GM19025 (cell line): Measurements from ENCODE around the gene TLNRD1.
A peak's percentile ranks its signal among the peaks of the same experiment; 100 is the strongest.

Experiments
- ATAC-seq: cut with Tn5 transposase; IDR thresholded peaks from one replicate; pipeline ENCODE4 v1.9.1; 2021; ENCODE audit warnings: mild to moderate bottlenecking, low read depth, moderate library complexity; ENCODE audit not compliant: unreplicated experiment

TLNRD1 gene

DNA sequence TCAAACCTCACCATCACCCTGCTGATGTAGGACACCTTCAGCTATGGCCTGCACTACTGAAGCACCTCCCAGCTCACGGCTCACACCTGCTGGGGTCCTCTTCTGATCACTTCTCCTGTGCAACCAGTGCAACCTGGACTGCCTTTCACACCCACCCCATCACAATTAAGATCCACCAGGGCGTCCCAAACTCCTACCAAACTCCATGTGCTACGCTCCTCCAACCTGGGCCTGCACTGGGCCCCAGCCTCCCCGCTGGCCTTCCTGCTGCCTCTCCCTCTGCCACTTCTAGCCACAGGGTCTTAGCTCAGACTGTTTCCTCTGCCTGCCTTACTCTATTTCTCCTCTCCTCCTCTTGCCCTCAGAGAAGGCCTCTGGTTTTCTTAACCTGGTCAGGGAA lies 23.9 kb upstream of the TLNRD1 start:
- ATAC-seq, result no peak

DNA sequence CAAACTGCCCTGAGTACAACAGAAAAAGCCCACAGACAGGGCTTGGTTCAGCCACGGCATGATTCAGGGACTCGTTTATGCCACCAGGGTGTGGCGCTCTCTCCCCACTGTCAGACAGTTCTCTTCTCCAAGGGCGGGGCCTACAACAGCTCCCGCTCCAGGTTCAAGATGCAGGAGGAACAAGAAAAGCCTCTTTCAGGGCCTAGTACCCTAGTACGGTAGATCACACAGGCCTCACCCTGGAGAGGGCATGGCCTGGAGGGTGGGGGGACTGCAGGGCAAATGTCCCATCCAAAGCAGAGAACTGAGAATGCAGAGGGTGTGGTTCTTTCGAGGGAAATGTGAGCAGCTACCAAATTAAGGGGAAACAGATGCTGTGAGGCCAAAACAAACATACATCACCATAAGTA lies 23.1 kb upstream of the TLNRD1 start:
- no peak for ATAC-seq

DNA sequence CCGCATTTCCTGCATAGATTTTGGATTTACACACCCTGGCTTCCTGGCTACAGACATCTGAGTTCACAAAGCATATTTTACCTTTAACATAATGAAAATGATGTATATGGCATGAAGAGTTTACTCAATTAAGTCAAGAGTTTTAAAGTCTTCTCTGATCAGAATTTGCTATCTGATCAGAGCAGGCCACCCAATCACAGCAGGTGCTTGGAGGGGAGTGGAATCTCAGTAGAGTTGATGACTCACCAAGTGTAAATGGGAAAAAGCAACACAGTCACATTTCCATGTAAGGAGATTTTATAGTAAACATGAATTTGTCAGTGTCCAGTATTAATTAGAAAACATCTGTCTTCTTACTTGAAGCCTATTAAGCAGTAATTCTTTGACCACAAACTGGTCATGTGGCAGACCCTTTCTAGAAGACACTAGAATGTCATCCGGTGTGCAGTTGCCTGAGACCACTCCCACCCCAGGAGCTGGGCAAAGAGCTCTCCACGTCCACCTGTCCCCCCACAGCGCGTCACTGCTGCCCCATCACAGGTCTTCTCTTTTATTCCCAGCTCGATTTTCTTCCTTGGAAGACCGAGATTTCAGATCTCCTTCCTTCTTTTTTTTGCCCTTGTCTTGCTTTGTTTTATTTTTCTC lies 21.9 kb upstream of the TLNRD1 start:
- ATAC-seq, result no peak

DNA sequence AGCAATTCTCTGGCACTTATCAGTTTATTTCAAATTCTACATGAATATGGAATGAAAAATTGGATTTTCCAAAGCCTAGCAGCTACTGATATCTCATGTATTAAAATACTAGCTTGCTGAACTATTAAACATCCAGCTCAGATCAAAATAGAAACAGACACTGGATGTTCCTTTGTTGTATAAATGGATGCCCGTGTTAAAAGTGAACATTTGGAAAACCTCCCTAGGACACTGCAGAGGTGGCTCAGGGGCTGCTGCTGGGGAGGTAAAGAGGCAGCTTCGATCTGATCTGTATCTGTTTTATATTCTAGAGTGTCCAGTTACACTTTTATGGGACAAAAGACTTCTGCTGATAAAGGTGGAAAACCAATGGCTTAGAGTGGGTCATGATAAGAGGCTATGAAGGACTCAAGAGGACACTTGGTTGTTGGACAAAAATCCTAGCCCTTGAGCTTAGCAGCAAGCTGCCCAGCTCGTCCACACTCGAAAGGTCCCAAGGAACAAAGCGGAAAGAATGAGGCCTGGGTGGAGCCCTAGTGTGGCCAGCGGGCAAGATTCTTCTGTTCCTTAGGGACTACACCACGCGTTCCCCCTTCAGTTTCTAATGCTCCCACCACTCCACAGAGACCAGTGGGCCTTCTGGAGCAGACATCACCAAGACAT lies 21.1 kb upstream of the TLNRD1 start:
- ATAC-seq, result no peak

DNA sequence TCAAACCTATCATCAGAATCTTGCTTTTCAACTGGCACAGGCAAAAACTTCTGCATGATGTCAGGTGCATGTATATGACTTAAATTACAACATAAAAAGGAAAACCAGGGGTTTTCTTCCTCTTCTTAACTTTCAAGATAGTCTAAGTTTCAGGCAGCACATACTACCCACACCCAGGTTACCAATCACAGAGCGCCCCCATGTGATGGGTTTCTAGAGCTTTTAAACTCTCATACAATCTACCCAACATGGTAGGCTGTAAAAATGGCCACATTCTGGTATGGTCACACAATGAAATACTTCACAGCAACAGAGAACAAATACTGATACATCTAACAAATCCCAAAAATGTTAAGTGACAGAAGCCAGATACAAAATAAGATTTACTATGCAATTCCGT lies 18.5 kb upstream of the TLNRD1 start:
- no peak for ATAC-seq

DNA sequence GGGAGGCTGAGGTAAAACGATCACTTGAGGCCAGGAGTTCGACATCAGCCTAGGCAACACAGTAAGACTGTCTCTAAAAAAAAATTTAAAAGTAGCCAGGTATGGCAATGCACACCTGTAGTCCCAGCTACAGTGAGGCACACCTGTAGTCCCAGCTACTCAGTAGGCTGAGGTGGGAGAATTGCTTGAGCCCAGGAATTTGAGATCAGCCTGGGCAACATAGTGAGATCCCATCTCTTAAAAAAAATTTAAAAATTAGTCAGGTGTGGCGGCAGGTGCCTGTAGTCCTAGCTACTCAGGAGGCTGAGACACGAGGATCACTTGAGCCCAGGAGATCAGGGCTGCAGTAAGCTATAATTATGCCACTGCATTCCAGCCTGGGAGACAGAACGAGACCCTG lies 17.9 kb upstream of the TLNRD1 start:
- ATAC-seq, result no peak

DNA sequence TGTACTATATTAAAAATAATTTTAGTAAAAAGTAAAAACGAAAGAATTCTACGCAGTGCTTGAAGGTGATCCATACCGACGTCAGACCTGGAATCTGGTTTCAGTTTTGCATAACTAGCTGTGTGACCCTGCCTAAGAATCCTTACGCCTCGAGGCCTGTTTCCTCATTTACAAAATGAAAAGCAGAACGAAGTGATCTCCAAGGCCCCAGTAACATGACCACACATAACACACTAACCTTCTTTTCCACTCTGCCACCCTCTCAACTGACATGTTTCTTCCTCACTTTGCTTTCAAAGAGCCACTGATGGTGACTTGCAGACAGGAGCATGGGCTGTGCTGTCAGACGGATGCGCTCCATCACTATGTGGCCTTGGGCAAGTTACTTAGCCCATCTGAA lies 15.9 kb upstream of the TLNRD1 start:
- no peak for ATAC-seq

DNA sequence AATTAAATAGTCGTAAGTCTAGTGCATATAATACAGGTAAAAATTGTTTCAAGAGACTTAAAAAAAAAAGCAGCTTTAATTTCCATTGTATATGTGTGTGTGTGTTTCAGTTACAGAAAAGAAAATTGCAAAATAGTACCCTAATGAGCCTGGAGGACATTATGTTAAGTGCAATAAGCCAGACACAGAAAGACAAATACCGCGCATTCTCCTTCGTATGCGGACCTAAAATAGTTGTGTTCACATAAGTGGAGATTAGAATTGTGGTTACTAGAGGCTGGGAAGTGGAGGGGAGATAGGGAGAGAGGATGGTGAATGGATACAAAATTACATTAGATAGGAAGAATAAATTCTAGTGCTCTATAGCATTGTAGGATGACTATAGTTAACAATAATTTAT lies 14.7 kb upstream of the TLNRD1 start:
- no peak for ATAC-seq

DNA sequence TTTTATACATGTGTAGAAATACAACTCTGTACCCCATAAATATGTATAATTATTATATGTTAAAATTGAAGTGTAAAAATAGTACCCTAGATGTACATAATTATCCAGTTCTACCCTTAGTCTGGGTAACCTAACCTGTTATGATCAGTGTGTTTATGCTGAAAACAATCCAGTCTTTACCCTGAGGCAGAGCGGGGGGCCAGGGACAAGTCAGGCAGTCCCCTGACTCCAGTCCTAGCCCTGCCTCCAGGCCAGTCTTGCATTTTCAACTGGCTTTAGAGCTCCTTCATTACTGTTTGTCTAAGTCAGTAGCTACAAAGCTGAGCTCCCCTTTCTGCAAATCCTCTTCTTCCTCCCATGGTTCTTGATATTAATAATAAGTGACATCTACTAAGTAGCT lies 14.2 kb upstream of the TLNRD1 start:
- no peak for ATAC-seq

DNA sequence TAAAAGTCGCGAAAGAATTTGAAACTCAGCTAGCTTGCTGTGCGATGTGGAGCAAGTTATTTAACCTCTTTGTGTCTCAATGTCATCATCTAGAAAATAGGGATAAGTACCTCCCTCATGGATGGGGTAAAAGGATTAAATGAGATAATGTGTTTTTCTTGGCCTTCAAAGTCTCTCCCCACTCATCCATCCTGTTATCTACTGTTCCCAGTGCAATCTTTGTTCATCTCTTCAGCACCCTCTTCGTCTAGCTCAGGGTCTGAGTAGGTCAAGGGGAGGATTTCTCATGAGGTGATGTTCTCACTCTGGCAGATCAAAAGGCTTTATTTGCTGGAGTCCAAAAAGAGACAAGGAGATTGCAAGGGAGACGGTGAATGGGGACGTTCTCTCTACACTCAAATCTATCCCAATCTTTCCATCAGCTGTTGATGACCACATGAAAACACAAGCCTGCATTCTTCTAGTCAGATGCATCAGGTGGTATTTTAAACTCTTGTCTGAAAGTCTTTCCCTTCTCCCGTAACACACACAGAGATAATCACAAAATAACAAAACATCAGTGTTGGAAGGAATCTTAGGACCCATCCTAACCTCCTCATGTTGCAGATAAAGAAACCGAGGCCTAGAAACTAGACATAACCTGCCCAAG lies 12.5 kb upstream of the TLNRD1 start:
- no peak for ATAC-seq

DNA sequence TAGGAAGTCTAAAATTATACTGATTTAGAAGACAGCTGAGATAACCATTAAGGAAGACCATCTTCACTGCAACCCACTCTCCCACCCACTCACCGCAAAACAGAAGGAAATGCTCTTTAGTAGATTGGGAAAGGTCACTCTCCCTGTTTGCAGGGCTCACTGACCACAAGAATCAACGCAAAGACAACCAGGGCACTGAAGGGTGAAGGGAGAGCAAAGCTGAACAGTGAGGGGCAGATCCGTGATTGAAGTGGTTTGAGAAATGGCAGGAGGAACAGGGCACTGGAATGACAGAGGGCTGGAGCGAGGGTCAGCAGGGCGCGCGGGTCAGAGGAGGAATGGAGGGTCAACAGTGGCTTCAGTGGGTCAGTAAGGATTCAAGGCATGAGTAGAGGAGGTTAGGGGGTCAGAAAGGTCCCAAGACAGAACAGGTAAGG lies 11.6 kb upstream of the TLNRD1 start:
- ATAC-seq, result no peak

DNA sequence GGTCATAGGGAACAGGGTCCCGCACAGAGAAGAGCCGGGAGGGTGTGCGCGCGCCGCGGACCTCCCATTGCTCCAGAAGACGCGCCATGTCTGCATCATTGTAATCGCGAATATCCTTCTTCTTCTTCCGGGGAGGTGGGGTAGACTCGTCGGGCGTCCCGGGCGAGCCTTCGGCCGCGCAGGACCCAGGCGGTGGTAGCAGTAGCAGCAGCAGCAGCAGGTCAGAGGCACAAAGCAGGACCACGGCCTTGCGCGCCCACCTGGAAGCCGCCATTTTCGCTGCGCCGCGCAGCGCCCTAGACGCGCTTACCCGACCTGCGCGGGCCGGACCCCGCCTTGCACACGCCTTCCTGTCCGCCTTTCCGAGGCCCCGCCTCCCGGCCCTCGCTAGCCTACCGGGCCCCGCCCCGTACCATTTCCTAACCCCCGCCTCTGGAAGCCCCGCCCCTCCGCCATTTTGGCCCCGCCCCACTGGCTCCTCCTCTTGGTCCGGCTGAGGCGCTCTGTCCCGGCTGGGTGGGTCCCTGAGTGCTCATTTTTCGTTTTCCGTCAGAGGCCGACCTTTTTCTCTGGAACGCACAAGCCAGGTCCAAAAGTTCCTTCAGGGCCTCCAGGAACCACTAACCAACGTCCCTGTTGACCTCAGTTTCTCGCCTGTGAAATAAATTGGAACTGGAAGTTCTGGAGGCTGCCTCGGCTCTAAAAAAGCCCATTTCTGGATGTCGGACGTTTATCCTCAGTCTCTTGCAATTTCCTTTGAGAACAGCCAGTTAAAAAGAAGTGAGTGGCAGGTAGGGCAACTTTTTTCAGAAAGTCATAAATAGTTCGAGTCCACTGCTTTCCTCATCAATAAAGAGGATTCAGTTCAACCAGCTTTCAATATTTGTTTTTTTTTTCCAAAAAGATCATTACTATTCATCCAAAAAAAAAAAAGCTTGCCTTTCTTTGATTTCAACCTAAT lies 10.9 kb upstream of the TLNRD1 start, which contains the start of gene MESD:
Gene MESD, minus strand, starts transcription at position 302 of the 961 bp plus-strand sequence. Its CDS starts 28 bp downstream, at position 274.
- ATAC-seq, result peak; percentile 96

DNA sequence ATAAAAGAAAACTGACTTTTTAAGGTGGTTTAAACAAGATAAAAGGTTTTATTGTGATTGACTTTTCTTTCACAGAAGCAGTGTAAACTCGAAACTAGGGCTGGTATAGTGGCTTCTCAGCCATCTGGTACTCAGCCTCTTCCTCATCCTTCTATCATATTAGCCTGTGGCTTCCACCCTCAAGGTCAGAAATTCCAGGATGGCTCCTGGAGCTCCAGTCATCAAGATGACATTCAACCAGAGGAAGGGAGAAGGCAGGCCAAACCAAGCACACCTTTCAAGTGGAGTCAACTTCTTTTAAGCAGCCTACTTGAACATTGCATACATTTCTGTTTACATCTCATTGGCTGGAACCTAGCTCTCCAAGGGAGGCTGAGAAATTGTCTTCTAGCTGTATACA lies 9.8 kb upstream of the TLNRD1 start:
- ATAC-seq, result no peak

DNA sequence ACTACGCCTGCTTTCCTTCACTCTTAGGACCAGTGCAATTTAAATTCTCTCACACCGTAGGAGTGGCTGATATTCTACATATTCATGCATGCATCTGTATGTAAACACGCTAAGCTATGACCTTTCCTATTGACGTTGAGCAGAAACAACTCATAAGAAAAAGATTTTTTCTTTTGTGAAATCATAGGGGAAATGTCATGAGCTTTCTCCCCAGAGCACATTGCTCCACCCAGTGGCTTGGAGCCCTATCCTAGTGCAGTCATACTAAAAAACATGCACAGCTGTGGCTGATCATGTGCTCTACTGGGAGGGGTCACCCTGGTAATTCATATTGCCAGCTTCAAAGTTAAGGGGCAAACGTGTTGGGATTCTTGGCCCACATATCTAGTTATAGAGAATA lies 9.3 kb upstream of the TLNRD1 start:
- ATAC-seq, result no peak

DNA sequence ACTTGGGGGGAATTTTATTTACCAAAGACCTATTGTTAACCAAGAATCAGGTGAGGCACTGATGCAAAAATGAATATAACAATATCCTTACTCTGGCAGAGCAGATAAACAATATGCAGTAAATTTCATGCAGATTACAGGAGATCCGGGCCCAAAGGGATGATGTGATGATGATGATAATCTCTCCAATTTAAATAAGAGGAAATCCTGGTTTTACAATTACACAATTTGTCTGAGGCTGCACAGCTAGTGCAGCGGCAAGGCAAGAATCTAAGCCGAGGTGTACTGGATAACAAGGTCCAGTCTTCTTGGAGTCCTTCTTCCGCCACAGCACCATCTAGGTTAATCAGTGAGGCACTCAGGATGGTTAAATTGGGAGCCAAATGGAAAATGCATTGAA lies 8.7 kb upstream of the TLNRD1 start:
- ATAC-seq, result no peak

DNA sequence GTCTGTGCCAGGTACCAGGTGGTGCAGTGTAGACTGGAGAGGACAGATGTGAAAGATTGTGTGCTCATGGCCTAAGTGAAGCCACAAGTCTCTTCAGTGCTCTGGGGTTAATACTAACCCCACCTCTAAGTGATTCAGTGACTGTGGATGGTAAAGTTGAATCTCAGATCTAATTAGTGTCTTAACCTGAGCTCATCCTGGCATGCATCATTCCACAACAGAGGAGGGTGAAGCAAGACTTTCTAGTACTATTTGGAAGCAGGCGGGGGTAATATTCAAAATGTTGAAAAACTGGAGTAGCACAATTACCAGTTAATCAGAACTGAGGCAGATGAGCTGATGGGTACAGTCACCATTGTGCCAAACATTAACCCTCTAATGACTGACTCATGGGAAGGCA lies 8.3 kb upstream of the TLNRD1 start:
- no peak for ATAC-seq

DNA sequence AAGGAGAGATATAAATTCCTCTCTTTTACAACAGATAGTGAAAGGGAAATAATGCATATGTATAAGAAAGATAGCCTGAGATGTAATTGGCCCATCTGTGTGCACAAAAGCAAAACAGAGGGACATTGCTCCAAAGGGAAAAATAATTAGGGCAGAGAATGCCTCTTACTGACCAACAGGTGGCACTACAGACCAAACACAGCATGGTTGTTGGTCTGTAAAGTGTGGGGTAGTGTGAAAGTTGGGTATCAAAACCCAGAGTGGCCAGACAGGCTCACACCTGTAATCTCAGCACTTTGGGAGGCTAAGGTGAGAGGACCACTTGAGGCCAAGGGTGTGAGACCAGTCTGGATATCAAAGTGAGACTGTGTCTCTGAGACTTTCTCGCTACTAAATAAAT lies 4.5 kb upstream of the TLNRD1 start:
- no peak for ATAC-seq

DNA sequence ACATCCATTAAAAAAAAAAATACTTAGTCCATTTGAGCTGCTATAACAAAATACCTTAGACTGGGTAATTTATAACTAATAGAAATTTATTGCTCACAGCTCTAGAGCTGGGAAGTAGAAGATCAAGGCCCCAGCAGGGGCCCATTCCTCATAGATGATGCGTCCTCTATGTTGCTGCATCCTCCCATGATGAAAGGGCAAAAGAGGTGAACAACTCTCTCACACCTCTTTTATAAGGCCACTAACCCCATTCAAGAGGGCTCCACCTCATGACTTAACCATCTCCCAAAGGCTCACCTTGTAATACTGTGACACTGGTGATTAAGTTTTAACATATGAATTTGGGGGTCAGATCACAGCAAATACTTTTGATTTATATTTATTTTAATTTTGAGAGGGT lies 3.0 kb upstream of the TLNRD1 start:
- ATAC-seq, result no peak

DNA sequence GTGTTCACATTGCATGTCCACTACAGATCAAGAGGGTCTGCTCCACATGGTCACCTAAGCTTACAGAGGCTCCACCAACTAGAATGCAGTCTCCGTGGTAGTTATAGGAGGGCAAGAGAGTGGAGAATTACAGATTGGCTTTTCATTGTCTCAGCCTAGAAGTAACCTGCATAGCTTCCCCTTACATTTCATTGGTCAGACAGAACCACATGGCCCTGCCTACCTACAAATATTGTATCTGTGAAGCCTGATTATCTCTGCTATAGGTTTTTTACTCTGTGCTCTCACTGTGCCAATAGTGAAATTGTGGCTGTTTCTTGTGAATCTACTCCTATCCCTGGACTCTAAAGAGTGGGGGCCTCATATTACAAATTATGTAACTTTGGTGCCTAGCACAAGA lies 2.5 kb upstream of the TLNRD1 start:
- ATAC-seq, result no peak

DNA sequence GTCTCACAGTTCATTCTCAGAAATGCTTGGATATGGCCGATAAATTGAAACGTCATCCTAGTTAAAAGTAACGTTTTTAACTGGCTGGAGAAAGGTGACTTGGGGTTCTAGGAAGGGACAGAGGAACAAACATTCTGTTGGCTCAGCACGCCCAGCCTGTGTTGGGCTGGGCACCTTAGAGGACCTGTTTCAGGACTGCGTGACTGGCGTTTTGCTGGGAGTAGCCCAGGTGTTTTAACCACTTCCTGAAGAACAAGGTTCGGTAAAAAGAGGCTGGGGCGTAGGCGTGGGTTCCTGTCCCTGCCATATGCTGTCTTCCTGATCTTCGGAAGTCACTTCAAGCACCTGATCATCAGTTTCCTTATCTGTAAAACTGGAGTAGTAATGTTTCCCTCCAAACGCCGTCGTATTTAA lies 1.1 kb upstream of the TLNRD1 start:
- ATAC-seq, result peak; percentile 24

DNA sequence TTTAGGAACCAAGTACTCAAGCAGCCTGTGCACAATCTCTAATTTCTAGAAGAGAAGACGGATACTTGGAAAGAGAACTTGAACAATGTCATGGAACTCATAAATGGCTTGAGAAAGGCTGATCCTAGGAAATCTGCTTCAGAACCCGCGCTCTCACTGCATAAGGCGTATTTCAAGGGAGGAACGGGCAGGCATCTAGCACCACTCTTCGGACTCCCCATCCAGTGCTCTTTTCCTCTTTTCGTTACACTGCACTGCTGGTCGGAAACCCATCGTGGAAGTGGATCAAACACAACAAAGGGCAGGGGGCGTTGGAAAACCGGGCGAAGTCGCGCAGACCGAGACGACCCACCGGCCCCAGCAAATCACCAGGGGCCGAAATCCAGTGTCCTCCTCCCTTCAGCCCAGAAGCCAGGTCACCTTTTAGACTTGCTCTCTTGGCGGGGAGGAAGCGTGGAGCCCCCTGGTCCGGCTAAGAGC lies 539 bp upstream of the TLNRD1 start:
- peak; percentile 0 for ATAC-seq
